Measurements from ENCODE around the gene C10orf90. TPM values are rescaled to one million over a fixed set of nuclear protein-coding genes. Genes with fewer than 3 reads are reported as not detected.

The C10orf90 gene
- total RNA-seq, result under 1 TPM in 1 of 2 donors, not detected in 1; 0.43 TPM

DNA sequence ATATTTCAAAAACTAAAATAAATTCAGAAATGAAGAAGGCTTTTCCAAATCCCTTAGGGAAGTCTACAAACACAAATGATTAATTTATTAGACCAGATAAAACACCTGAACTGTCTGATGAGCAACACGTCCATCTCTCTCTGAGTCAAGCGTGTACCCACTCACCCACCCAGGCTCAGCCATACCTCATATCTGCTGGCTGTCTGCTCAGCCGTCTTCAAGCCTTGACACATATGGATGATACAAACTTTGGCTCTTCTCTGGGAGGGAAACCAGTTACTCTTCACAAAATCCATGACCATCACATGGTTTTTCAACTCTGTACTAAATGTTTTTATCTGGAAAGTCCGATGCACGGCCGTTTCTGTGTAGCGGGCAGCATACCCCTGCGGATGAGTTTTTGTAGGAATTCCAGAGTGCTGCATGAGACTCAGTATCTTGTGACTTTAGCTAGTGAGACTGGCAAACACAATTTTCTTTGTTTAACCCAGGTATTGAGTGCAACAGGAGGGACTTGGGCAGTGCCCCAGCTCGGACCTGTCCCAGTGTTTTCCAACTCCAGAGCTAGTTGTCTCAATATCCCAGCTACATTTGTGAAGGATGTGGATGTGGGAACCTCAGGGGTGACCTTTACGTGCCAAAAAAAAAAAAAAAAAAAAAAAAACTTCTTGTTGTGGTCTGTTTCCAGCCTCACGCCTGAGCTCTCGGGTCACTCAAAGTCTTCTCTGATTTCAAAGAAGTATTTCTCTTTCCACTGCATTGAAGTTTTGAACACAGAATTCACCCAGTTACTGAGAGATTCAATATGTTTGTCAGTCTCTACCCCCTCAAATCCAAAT lies at the start of gene C10orf90:
C10orf90 (minus strand) TSS at position 638 of the 839 bp plus-strand sequence; CDS start at position 425, 213 bp downstream.
- H3K4me3 ChIP-seq, result no peak within 1 kb of the TSS
- no peaks in the 10 kb centered on the region for H3K9me3 ChIP-seq
- H3K27me3 ChIP-seq, result no peaks in the 10 kb centered on the region
- H3K4me1 ChIP-seq, result no peaks in the 10 kb centered on the region
- no peak for TF ChIP-seq CTCF (IDR thresholded peaks at IDR 0.05)
- H3K36me3 ChIP-seq, result no peaks in the 10 kb centered on the region
- H3K27ac ChIP-seq, result no peak within 1 kb of the TSS
- DNase-seq (ENCODE audit: low spot score), result no peak

GRCh38 chr10:126716366-126716765 lies 45.9 kb upstream of the C10orf90 start:
- Histone ChIP-seq H3K4me1 (no peaks in the 10 kb centered on the region), H3K27ac (no peak overlapping the region), H3K36me3 (no peaks in the 10 kb centered on the region), H3K9me3 (peaks cover 0 to 4% of the 10 kb centered on the region in 2 donors), H3K4me3 (no peak overlapping the region), H3K27me3 (no peaks in the 10 kb centered on the region)
- no peak for DNase-seq (ENCODE audit: low spot score)
- no peak for TF ChIP-seq CTCF (IDR thresholded peaks at IDR 0.05)

DNA sequence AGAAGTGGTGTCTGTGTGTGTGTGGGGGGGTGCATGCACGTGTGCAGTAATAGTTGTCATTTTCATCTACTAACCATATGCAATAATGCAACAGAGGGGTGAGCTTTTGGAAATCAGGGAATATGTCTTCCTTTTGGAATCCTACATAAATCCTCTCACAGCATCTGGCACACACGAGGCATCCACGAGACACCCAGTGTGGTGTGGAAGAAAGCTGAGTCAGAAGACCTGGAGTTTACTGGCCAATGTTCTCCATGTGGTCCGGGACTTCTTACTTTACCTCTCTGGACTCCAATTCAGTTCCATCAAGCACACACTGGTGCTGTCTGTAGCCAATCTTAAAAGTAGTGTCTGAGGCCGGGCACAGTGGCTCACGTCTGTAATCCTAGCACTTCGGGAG lies 43.1 kb upstream of the C10orf90 start:
- no peak overlapping the region for H3K4me3 ChIP-seq
- H3K27me3 ChIP-seq, result no peaks in the 10 kb centered on the region
- H3K36me3 ChIP-seq, result no peaks in the 10 kb centered on the region
- no peak for DNase-seq (ENCODE audit: low spot score)
- H3K4me1 ChIP-seq, result no peaks in the 10 kb centered on the region
- no peak overlapping the region for H3K27ac ChIP-seq
- H3K9me3 ChIP-seq, result peaks cover 0 to 10% of the 10 kb centered on the region in 2 donors
- no peak for TF ChIP-seq CTCF (IDR thresholded peaks at IDR 0.05)

DNA sequence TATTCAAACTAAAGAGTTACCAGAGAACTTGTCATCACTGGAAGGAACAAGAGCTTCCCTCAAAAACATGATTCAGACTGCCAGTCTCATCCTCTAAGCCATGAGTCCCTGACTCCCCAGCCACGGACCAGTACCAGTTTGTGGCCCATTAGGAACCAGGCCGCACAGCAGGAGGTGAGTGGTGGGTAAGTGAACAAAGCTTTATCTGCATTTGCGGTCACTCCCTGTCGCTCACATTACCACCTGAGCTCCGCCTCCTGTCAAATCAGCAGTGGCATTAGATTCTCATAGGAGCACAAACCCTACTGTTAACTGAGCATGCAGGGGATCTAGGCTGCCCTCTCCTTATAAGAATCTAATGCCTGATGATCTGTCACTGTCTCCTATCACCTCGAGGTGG lies 42.2 kb upstream of the C10orf90 start:
- H3K27me3 ChIP-seq, result no peaks in the 10 kb centered on the region
- no peak overlapping the region for H3K27ac ChIP-seq
- no peaks in the 10 kb centered on the region for H3K4me1 ChIP-seq
- peaks cover 0 to 10% of the 10 kb centered on the region in 2 donors for H3K9me3 ChIP-seq
- no peak for DNase-seq (ENCODE audit: low spot score)
- no peak overlapping the region for H3K4me3 ChIP-seq
- TF ChIP-seq CTCF (IDR thresholded peaks at IDR 0.05), result no peak
- H3K36me3 ChIP-seq, result no peaks in the 10 kb centered on the region

DNA sequence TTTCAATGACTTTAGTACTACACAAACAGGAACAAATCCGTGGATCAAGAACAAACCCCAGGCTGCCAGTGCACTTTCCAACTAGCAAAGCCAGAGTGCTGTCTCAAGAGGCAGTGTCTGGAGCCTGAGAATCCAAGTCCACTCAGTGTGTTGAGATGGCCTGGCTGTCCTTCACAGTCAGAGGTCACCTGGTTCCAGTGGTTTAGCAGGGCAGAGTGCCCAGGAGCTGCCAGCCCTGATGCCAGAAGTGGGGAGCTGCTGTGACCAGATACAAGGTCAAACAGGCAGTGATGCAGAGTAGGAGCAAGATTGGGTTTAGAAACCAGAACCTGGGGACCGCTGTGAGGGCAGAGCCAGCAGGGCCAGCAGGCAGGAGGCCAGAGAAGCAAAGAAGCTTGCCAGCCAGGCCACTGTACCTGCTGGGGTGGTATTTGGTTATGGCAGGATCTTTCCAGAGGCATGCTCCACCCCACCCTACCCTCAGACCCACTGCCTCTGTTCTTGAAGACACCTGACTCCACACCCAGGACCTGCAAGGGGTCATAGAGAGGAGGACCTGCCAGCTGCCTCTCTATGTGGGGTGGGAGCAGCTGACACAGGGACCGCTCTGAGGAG lies 35.6 kb upstream of the C10orf90 start:
- no peak overlapping the region for H3K27ac ChIP-seq
- TF ChIP-seq CTCF (IDR thresholded peaks at IDR 0.05), result no peak
- H3K4me1 ChIP-seq, result no peaks in the 10 kb centered on the region
- DNase-seq (ENCODE audit: low spot score), result no peak
- no peaks in the 10 kb centered on the region for H3K36me3 ChIP-seq
- no peak overlapping the region for H3K4me3 ChIP-seq
- H3K9me3 ChIP-seq, result peaks cover 0 to 3% of the 10 kb centered on the region in 2 donors
- H3K27me3 ChIP-seq, result no peaks in the 10 kb centered on the region

Data from right atrium auricular region (tissue), 2 donors.